GM12801 (cell line): ENCODE measurements around the gene KIF16B.

Experiments
- TF ChIP-seq, protein P1 (sequence below): IDR thresholded peaks from one replicate; pipeline ENCODE4 v1.5.1; 2011; ENCODE audit warnings: control low read depth; ENCODE audit not compliant: insufficient read length; ENCODE audit errors: extremely low read depth

KIF16B gene

DNA sequence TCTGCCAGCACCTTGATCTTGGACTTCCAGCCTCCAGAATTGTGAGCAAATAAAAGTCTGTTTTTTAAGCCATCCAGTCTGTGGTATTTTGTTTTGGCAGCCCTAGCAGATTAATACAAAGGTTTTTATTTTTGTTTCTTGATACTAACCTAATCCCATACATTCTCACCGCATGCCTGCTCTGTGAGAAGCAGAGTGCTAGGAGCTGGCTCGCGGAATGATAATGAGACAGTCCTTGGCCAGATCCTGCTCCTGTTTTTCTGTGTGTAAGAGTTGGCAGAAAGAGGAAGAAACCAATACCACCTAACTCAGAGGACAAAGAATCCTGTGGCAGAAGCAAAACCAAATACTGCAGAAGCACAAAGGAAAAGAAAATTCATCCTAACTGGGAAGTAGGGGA, 82.6 kb downstream of the KIF16B start:
- TF ChIP-seq, protein P1, sequence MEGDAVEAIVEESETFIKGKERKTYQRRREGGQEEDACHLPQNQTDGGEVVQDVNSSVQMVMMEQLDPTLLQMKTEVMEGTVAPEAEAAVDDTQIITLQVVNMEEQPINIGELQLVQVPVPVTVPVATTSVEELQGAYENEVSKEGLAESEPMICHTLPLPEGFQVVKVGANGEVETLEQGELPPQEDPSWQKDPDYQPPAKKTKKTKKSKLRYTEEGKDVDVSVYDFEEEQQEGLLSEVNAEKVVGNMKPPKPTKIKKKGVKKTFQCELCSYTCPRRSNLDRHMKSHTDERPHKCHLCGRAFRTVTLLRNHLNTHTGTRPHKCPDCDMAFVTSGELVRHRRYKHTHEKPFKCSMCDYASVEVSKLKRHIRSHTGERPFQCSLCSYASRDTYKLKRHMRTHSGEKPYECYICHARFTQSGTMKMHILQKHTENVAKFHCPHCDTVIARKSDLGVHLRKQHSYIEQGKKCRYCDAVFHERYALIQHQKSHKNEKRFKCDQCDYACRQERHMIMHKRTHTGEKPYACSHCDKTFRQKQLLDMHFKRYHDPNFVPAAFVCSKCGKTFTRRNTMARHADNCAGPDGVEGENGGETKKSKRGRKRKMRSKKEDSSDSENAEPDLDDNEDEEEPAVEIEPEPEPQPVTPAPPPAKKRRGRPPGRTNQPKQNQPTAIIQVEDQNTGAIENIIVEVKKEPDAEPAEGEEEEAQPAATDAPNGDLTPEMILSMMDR, result no peak

DNA sequence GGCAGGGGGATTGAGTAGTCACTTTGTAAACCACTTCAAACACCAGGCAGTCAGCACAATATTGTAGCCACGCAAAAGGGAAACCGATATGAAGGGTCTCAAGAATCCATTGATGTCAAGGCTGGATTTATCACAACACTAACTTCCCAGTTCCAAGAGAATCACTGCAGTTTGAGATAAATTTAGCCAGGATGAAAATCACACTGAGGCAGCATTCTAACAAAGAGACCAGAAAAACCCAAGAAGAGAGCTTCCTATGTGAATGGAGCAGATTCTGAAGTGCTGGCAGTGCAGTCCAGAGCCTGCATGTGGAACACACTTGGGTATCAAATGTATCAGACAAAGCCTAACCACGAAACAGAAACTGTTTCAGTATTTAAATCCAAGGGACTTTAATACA, 84.6 kb downstream of the KIF16B start:
- TF ChIP-seq, protein P1, result no peak

DNA sequence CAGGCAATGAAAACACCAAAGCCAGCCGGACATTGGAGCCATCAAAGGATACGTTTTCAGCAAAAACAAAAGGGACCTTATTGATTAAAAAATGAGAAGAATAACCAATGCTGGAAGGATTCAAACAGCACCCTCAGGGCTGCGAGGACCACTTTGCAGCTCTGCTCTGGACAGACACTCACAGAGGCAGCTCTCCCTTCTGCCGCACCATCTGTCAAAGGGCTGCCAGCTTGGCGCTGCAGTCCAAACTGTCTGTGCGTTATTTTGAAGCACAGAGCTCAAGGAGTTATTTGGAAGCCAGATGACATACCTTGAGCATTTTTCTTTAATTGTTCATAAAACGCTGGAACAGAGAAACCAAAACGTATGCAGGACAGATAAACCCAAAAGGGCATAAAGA, 85.2 kb downstream of the KIF16B start:
- TF ChIP-seq, protein P1, result no peak

DNA sequence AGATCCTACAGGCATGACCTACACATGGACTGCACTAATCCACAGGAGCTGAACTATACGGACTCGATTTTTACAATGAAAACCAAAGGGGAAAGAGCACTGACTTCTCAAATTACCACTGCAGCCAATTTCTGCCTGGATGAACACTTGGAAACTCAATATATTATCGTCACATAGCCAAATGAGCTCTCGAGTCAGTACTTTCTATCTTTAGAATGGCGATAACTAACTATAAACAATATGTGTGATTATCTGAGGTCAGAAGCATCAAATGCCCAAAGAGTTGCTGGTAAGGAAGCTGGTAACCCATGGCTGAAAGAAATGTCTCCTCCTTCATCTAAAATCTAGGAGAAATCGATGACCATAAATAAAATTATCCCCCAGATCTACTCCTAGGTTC, 86.7 kb downstream of the KIF16B start:
- TF ChIP-seq, protein P1, result no peak

DNA sequence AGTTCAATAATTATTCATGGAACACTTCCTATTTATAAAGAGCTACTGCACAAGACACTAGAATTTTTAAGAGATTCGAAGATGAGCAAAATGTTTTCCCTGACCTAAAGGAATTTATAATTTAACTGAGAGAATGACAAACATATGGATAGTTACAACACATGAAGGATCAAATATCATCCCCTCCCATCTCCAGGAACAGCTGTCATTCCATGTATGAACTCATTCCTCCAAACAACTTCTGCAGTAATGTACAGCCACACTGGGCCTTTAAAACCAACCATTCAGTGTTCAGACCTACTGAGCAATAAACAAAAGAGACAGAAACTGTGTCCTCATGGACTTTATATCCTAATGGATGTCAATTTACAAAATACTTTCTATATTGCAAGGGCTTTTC, 87.8 kb downstream of the KIF16B start:
- TF ChIP-seq, protein P1, result no peak

DNA sequence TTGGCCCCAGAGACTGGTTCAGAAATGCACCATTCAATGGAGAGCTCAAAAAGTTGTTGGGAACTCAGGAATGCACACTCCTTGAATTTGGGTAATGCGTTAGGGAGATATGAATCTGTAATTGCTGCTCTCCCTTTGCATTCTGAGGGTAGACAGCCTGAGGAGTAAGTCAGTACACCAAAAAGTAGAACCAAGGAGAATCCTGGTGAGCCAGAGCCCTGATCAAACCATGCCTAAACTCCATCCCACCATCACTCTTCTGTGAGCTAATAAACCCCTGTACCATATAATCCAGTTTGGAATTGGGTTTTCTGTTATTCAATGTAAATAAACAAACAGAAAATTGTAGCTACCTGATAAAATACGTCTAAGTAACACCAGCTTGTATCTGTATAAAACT, 90.2 kb downstream of the KIF16B start:
- TF ChIP-seq, protein P1, result no peak

DNA sequence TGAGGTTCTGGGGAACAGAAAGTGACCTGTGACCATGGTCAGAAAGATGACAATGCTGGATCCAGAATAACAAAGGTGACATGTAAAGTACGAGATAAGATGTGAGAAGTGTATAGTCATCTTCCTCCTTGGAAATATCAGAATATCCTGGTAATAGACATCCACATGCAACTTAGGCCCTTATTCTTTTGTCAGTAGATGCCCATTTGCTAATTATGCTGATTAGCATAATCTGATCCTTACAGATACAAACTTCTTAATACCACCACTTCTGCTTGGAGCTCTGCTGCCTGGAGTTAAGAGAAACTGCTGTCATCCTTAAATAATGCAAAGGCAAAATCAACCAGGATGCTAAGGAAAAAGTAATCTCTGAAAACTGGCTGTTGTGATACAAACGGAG, 91.3 kb downstream of the KIF16B start:
- TF ChIP-seq, protein P1, result no peak

DNA sequence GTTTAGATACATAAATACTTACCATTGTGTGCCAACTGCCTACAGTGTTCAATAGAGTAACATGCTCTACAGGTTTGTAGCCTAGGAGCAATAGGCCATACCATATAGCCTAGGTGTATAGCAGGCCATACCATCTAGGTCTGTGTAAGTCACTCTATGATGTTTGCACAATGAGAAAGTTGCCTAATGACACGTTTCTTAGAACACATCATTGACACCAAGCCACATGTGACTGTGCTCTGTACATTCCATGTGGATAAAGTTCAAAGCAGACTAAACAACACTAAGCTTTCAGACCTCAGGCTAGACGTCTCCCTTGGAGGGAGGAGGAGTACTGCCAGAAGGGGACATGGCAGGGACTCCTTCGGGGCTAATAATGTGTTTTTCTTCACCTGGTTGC, 93.6 kb downstream of the KIF16B start:
- TF ChIP-seq, protein P1, result no peak
